Spinal cord (tissue), 10 donors: ENCODE data around the gene CDKN2B-AS1. TPM values are rescaled to one million over a fixed set of nuclear protein-coding genes. Genes with fewer than 3 reads are reported as not detected.

Source experiments
- DNase-seq, 6 donors: peaks; one replicate each; pipeline versions ENCODE4 v3.0.0 to v3.0.0-alpha.2; 2013 to 2015; ENCODE audit warnings: low spot score in 6 of 6, low read depth in 4 of 6
- H3K27ac ChIP-seq: one replicate; pipeline ENCODE4 v1.5.1; 2013; ENCODE audit warnings: low read depth, low read length, control low read depth
- H3K27me3 ChIP-seq: one replicate; pipeline ENCODE4 v1.6.1; 2013; ENCODE audit warnings: low read length; ENCODE audit not compliant: control insufficient read depth, insufficient read depth
- H3K36me3 ChIP-seq: one replicate; pipeline ENCODE4 v1.6.1; 2013; ENCODE audit warnings: low read length; ENCODE audit not compliant: control insufficient read depth, insufficient read depth
- H3K4me1 ChIP-seq: one replicate; pipeline ENCODE4 v1.6.1; 2013; ENCODE audit warnings: low read length; ENCODE audit not compliant: control insufficient read depth, insufficient read depth
- H3K4me3 ChIP-seq: one replicate; pipeline ENCODE4 v1.5.1; 2013; ENCODE audit warnings: low read depth, low read length, control low read depth
- H3K9me3 ChIP-seq: one replicate; pipeline ENCODE4 v1.6.1; 2013; ENCODE audit warnings: low read length; ENCODE audit not compliant: control insufficient read depth, insufficient read depth
- WGBS: methylation state at CpG from one replicate; pipeline ENCODE4 v1.1.5; 2013; ENCODE audit warnings: missing lambda C conversion rate; ENCODE audit not compliant: insufficient coverage; 5-methylcytosine and 5-hydroxymethylcytosine counted together
- polyA plus RNA-seq, 2 donors: library from polyadenylated mRNA; unstranded; fragments of 120-200 nt; gene quantifications; one replicate each; pipeline ENCODE4 v1.2.1, GENCODE V29; 2013; ENCODE audit not compliant: insufficient read length in 2 of 2
- total RNA-seq, 2 donors: library from RNA; depleted of rRNA in 1 of 2; stranded (reverse); fragments of 120-200 nt in 1 of 2; fragments of >200 nt in 1 of 2; gene quantifications; one replicate each; pipeline versions ENCODE4 v1.2.3 to v1.2.4, GENCODE V29; 2013 to 2014
- donor health status: healthy.

The CDKN2B-AS1 gene
- total and polyA plus RNA-seq, 4 donors = 0.29 to 0.55 (median 0.50) TPM

GRCh38 chr9:22067196-22067595, 72.6 kb downstream of the CDKN2B-AS1 start:
- Histone ChIP-seq H3K4me1 (no peaks in the 10 kb centered on the region), H3K36me3 (no peaks in the 10 kb centered on the region)

GRCh38 chr9:22068369-22068768, 73.8 kb downstream of the CDKN2B-AS1 start:
- H3K36me3 ChIP-seq = no peaks in the 10 kb centered on the region
- no peaks in the 10 kb centered on the region for H3K9me3 ChIP-seq
- H3K4me1 ChIP-seq = no peaks in the 10 kb centered on the region
- no peak overlapping the region for H3K4me3 ChIP-seq
- WGBS = 89% methylated on average over 7 of the region's 8 CpGs
- H3K27me3 ChIP-seq = no peaks in the 10 kb centered on the region
- H3K27ac ChIP-seq = no peak overlapping the region
- no peak for DNase-seq

More at GRCh38 chr9:22067196-22067595, 72.6 kb downstream of the CDKN2B-AS1 start:
- Histone ChIP-seq H3K27ac (no peak overlapping the region), H3K9me3 (no peaks in the 10 kb centered on the region), H3K27me3 (no peaks in the 10 kb centered on the region), H3K4me3 (no peak overlapping the region)
- DNase-seq = no peak
- WGBS = no CpG with 5 or more reads among the region's 4 CpGs

- Histone ChIP-seq H3K36me3 (no peaks in the 10 kb centered on the region), H3K4me1 (no peaks in the 10 kb centered on the region), H3K27me3 (no peaks in the 10 kb centered on the region), H3K4me3 (no peak overlapping the region), H3K9me3 (no peaks in the 10 kb centered on the region), H3K27ac (no peak overlapping the region)
- no peak for DNase-seq
- no CpG with 5 or more reads among the region's 1 CpG for WGBS
Observed at GRCh38 chr9:22073349-22073748, 78.8 kb downstream of the CDKN2B-AS1 start.

GRCh38 chr9:22078081-22078480, 83.5 kb downstream of the CDKN2B-AS1 start:
- H3K27ac ChIP-seq = no peak overlapping the region
- H3K9me3 ChIP-seq = no peaks in the 10 kb centered on the region
- no peak overlapping the region for H3K4me3 ChIP-seq
- H3K27me3 ChIP-seq = no peaks in the 10 kb centered on the region
- no peaks in the 10 kb centered on the region for H3K36me3 ChIP-seq
- no CpG with 5 or more reads among the region's 3 CpGs for WGBS
- H3K4me1 ChIP-seq = no peaks in the 10 kb centered on the region
- no peak for DNase-seq

GRCh38 chr9:22079873-22080341, 85.3 kb downstream of the CDKN2B-AS1 start:
- DNase-seq = peak in 2 of 6 donors; percentile 20 to 86
- WGBS = 65% methylated on average over 4 of the region's 4 CpGs
- no peaks in the 10 kb centered on the region for H3K27me3 ChIP-seq
- H3K36me3 ChIP-seq = no peaks in the 10 kb centered on the region
- no peaks in the 10 kb centered on the region for H3K9me3 ChIP-seq
- no peaks in the 10 kb centered on the region for H3K4me1 ChIP-seq
- H3K27ac ChIP-seq = no peak overlapping the region
- H3K4me3 ChIP-seq = no peak overlapping the region

- Histone ChIP-seq H3K27ac (no peak overlapping the region), H3K4me1 (no peaks in the 10 kb centered on the region)
Observed at GRCh38 chr9:22084336-22085035, 89.9 kb downstream of the CDKN2B-AS1 start.

GRCh38 chr9:22088053-22088716, 93.6 kb downstream of the CDKN2B-AS1 start:
- no peaks in the 10 kb centered on the region for H3K27me3 ChIP-seq
- no peak overlapping the region for H3K27ac ChIP-seq
- no peaks in the 10 kb centered on the region for H3K4me1 ChIP-seq
- no peak overlapping the region for H3K4me3 ChIP-seq
- H3K9me3 ChIP-seq = no peaks in the 10 kb centered on the region
- no peaks in the 10 kb centered on the region for H3K36me3 ChIP-seq
- DNase-seq = no peak
- no CpG with 5 or more reads among the region's 5 CpGs for WGBS

More at GRCh38 chr9:22084336-22085035, 89.9 kb downstream of the CDKN2B-AS1 start:
- no peaks in the 10 kb centered on the region for H3K36me3 ChIP-seq
- WGBS = no CpG with 5 or more reads among the region's 2 CpGs
- H3K4me3 ChIP-seq = no peak overlapping the region
- H3K27me3 ChIP-seq = no peaks in the 10 kb centered on the region
- no peaks in the 10 kb centered on the region for H3K9me3 ChIP-seq
- DNase-seq = no peak

- no CpG with 5 or more reads among the region's 1 CpG for WGBS
Observed at GRCh38 chr9:22088717-22089061, 94.1 kb downstream of the CDKN2B-AS1 start.

GRCh38 chr9:22097707-22098106, 103.1 kb downstream of the CDKN2B-AS1 start:
- Histone ChIP-seq H3K9me3 (no peaks in the 10 kb centered on the region), H3K36me3 (no peaks in the 10 kb centered on the region), H3K27me3 (no peaks in the 10 kb centered on the region), H3K4me1 (no peaks in the 10 kb centered on the region), H3K27ac (no peak overlapping the region), H3K4me3 (no peak overlapping the region)
- WGBS = no CpG with 5 or more reads among the region's 1 CpG
- no peak for DNase-seq

More at GRCh38 chr9:22088717-22089061, 94.1 kb downstream of the CDKN2B-AS1 start:
- no peak overlapping the region for H3K27ac ChIP-seq
- no peaks in the 10 kb centered on the region for H3K36me3 ChIP-seq
- no peaks in the 10 kb centered on the region for H3K4me1 ChIP-seq
- DNase-seq = no peak
- H3K9me3 ChIP-seq = no peaks in the 10 kb centered on the region
- H3K27me3 ChIP-seq = no peaks in the 10 kb centered on the region
- H3K4me3 ChIP-seq = no peak overlapping the region
